GM10847 (cell line): Measurements from ENCODE around the gene P4HB.

Source experiments
- POLR2A ChIP-seq: IDR thresholded peaks from 2 replicates; pipeline ENCODE4 v1.6.1; 2011; ENCODE audit not compliant: insufficient read length; ENCODE audit errors: extremely low read depth

The P4HB gene

DNA sequence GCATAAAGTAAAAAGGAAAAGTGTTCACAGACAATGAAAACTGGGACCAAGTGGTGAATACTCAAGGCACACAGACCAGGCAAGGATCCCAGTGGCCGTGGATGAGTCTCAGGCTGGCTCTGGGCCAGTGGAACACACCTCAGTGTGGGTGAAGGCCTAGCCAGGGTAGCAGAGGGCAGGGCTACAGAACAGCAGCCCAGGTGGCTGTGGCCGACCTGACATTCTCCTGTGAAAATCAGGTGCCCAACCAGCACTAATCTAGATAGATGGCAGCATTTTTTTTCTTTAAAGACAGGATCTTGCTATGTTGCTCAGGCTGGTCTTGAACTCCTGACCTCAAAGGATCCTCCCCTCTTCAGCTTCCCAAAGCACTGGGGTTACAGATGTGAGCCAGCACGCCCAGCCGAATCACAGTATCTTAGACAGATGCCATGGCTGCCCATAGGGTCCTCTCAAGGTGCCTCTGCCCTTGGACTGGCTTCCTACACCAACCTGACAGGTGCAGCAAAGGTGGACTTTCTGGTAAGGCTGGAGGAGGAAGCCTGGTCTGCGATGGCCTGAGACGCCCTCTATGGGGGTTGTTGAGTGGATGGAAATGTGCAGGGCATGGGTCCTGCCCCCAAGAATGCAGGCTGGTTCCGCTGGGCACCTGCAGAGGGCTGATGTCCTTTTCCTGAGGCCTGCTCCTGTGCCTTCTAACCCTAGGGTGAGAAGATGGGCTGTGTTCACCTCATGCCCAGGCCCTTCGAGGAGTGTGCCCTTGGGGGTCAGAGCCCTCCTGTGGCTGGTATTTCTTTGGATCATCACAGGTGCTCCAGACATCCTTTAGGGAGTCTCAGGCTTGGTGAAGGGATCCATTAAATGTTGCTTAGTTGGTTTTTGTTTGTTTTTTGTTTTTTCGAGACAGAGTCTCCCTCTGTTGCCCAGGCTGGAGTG, 3.8 kb upstream of the P4HB start:
- no peak for TF ChIP-seq POLR2A

DNA sequence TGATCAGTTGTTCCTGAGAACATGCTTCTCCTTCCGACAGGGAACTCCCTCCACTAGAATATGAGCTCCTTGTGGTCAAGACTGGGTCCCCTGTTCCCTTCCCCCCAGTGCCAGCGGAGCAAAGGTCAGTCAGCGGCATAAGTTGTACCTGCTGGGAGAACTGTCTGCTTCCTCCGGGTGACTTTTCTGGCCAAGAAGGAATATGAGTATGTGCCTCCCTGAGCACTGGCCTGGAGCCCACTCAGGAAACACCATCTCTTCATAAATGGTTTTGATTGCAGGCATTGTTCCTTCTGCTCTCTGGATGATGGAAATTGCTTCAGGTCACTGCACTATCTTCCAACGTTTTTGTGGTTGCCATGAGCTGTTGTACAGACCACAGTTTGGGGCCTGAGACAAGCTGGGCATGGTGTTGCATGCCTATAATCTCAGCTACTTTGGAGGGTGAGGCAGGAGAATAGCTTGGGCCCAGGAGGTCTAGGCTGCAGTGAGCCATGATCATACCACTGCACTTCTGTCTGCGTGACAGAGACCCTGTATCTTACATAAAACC, 2.9 kb upstream of the P4HB start:
- no peak for TF ChIP-seq POLR2A

GRCh38 chr17:81860756-81861568, 627 bp upstream of the P4HB start:
- TF ChIP-seq POLR2A: peak; percentile 91

DNA sequence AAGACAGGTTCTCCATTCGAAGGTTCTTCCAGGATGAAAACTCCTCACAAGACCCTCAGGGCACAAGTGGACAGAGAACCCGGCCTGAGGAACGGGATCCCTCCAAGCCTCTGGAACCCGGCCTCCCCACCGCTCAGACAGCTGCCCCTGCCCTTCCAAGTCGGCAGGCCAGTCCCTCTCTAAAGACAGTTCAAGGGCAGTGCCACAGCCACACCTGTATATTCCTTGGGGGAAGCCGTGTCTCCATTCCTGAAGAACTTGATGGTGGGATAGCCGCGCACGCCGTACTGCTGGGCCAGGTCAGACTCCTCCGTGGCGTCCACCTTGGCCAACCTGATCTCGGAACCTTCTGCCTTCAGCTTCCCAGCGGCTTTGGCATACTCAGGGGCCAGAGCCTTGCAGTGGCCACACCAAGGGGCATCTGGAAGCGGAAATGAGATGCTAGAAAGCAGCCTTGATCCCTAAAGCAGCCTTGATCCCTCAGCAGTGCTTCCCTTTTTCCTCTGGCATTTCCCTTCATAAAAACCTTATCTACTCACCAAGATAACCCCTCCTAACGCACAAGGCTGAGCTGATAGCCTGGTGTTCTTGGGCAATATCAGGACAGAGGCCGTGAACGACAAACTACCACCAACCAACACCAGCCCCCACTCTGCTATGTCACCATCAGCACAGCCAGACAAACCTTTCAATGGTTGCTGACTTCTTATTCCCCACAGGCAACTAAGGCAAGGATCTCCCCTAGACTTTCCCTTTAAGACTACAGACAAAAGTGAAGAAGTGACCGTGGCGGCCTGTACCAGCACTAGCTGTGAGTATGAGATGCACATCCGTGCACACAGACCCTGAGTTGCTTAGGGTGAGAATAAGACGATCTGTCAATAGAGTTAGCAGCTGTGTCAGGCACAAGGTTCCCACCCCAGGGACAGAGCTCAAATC, 1.1 kb downstream of the P4HB start:
- TF ChIP-seq POLR2A: no peak

DNA sequence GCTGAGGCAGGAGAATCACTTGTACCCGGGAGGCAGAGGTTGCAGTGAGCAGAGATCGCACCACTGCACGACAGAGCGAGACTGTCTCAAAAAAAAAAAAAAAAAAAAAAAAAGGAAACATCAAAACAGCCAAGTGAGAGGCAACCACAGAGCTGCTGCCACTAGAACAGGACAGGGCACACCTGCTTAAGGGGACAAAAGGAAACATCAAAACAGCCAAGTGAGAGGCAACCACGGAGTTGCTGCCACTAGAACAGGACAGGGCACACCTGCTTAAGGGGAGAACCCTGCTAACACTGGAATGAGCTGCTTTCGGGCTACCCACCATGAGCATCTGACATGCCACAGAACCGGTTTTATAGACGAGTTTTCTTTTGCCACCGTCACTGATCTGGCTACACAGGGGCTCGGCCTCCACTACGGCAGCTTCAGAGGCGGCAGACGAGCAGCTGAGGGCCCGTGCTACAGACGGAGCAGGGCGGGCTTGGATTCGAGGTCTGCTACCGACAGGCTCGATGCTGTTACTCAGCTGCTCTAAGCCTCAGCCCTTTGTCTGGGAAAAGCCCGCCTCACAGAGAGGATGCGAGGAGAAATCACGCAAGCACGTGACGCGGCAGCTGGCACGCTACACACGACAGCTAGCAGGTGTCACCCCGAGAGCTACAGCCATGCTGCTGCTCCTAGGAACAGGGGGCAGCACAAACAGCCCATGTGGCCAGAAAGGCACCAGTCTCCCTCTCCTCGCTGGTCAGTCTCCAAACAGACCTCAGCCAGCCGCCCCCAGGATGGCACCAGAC, 2.0 kb downstream of the P4HB start:
- TF ChIP-seq POLR2A: no peak

DNA sequence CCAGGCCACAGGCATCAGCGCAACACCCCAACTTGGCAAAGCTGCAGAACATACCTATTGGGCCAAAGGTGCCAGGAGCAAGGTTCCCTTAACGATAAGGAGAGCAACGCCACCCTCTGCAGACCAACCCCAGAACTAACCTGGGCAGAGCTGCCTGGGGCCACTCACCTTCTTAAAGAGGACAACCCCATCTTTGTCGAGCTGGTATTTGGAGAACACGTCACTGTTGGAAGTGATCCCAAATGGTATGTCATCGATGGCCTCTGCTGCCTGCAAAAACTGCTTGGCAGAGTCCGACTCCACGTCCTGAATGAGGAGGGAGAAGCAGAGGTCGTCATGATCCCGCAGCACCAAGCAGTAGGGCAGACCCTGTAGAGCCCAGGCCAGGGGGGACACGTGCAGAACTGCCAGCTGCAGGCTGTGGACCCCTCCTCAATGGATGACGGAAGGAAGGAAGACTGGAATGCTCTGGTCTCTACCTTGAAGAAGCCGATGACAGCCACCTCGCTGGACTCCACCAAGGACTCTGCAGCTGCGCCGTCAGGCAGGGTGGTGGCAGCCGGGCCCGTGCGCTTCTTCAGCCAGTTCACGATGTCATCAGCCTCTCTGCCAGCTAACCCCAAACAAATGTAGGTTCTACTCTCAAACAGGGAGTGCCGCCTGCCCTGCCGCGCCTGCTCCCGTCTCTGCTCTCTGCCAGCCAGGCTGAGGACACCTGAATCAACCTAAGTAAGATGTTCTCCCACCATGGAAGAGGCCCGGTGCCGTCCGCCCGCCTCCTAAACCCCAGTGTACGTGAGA, 5.2 kb downstream of the P4HB start:
- TF ChIP-seq POLR2A: no peak

GRCh38 chr17:81852237-81852636, 8.1 kb downstream of the P4HB start:
- no peak for TF ChIP-seq POLR2A

GRCh38 chr17:81851423-81851822, 8.9 kb downstream of the P4HB start:
- TF ChIP-seq POLR2A: no peak

- TF ChIP-seq POLR2A: no peak
Observed at GRCh38 chr17:81849457-81849856, 10.9 kb downstream of the P4HB start.

GRCh38 chr17:81846743-81847689, 13.3 kb downstream of the P4HB start:
- no peak for TF ChIP-seq POLR2A

DNA sequence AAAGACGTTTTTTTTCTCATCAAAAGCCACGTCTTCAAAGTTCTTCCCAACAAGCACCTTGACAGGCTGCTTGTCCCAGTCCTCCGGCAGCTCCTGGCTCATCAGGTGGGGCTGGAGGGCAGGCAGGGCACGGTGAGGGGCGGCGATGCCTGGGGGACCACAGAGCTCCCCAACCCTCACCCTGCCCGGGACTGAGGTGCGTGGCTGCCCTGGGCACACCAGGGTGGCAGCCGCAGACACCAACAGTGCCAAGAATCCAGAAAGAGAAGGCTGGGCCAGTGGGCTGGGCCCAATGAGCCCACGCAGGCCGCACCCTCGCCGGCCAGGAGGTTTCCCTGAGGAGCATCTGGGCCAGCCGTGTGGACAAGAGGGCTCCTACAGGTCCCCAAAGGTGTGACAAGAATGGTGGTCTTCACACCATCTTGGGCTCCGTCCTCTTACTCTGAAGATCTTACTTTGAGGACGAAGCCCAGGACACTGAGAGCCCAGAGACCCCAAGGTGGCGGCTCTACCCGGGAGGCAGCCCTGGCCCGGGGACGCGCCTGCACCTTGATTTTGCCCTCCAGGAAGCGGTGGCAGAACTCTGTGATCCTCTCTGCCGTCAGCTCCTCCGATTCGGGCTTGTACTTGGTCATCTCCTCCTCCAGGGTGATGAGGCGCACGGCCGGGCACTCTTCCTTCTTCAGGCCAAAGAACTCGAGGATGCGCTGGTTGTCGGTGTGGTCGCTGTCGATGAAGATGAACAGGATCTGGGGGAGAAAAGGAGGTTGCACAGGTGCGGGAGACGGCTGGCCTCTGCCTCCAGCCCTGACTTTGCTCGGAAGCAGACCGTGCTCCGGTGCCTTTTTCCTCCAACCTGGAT, 14.2 kb downstream of the P4HB start:
- no peak for TF ChIP-seq POLR2A
